ENCODE measurements around the gene HFE. TPM values are rescaled to one million over a fixed set of nuclear protein-coding genes. Genes with fewer than 3 reads are reported as not detected.

Gene HFE
- total RNA-seq, result 1.4 and 2.6 TPM in 2 replicates

DNA sequence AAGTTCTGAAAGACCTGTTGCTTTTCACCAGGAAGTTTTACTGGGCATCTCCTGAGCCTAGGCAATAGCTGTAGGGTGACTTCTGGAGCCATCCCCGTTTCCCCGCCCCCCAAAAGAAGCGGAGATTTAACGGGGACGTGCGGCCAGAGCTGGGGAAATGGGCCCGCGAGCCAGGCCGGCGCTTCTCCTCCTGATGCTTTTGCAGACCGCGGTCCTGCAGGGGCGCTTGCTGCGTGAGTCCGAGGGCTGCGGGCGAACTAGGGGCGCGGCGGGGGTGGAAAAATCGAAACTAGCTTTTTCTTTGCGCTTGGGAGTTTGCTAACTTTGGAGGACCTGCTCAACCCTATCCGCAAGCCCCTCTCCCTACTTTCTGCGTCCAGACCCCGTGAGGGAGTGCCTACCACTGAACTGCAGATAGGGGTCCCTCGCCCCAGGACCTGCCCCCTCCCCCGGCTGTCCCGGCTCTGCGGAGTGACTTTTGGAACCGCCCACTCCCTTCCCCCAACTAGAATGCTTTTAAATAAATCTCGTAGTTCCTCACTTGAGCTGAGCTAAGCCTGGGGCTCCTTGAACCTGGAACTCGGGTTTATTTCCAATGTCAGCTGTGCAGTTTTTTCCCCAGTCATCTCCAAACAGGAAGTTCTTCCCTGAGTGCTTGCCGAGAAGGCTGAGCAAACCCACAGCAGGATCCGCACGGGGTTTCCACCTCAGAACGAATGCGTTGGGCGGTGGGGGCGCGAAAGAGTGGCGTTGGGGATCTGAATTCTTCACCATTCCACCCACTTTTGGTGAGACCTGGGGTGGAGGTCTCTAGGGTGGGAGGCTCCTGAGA, at the start of gene HFE:
TSS of gene HFE (plus strand) at position 146 of the 832 bp plus-strand sequence. CDS start at position 158, 12 bp downstream.
- H3K27me3 ChIP-seq (ENCODE audit: control insufficient read depth, insufficient read depth, low read length), result no peaks in the 10 kb centered on the region
- H3K36me3 ChIP-seq (ENCODE audit: control insufficient read depth, insufficient read depth, low read length), result no peaks in the 10 kb centered on the region
- no peak for DNase-seq (ENCODE audit: low read depth)
- peak within 1 kb of the TSS; percentile 58 for H3K4me3 ChIP-seq (ENCODE audit: low read depth, low read length)
- TF ChIP-seq CTCF (IDR thresholded peaks at IDR 0.05; ENCODE audit: insufficient read depth, low read length, poor library complexity, severe bottlenecking), result no peak

- Histone ChIP-seq H3K4me3 (ENCODE audit: low read depth, low read length) (no peak overlapping the region), H3K27me3 (ENCODE audit: control insufficient read depth, insufficient read depth, low read length) (no peaks in the 10 kb centered on the region), H3K36me3 (ENCODE audit: control insufficient read depth, insufficient read depth, low read length) (no peaks in the 10 kb centered on the region)
- no peak for DNase-seq (ENCODE audit: low read depth)
- TF ChIP-seq CTCF (IDR thresholded peaks at IDR 0.05; ENCODE audit: insufficient read depth, low read length, poor library complexity, severe bottlenecking), result no peak
Observed at GRCh38 chr6:26041946-26042345, 45.3 kb upstream of the HFE start.

DNA sequence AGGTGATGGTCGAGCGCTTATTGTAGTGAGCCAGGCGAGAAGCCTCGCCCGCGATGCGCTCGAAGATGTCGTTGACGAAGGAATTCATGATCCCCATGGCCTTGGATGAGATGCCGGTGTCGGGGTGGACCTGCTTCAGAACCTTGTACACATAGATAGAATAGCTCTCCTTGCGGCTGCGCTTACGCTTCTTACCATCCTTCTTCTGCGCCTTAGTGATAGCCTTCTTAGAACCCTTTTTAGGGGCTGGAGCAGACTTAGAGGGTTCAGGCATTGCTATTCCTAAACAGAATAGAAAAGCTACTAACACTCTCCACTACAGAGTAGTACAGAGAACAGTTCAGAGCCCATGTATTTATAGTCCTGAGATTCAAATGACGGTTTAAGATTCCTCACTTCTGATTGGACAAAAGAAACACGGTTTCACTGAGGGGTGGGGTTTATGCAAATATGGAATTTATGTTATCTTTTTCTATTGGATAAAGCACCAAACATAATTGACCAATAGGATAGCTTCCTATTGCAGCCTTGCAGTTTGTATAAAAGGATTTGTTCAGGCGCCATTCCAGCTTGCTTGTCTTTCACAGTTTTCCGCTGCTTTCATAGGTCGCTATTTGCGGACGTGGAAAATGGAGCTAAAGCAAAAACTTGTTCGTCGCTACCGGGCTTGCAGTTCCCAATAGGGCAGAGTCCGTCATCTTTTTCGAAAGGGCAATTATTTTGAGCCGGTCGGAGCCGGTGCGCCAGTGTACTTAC, 43.7 kb upstream of the HFE start:
- no peak for TF ChIP-seq CTCF (IDR thresholded peaks at IDR 0.05; ENCODE audit: insufficient read depth, low read length, poor library complexity, severe bottlenecking)
- peak; percentile 92 for DNase-seq (ENCODE audit: low read depth)
- Histone ChIP-seq H3K36me3 (ENCODE audit: control insufficient read depth, insufficient read depth, low read length) (no peaks in the 10 kb centered on the region), H3K27me3 (ENCODE audit: control insufficient read depth, insufficient read depth, low read length) (no peaks in the 10 kb centered on the region), H3K4me3 (ENCODE audit: low read depth, low read length) (peak overlapping the region; percentile 40)

DNA sequence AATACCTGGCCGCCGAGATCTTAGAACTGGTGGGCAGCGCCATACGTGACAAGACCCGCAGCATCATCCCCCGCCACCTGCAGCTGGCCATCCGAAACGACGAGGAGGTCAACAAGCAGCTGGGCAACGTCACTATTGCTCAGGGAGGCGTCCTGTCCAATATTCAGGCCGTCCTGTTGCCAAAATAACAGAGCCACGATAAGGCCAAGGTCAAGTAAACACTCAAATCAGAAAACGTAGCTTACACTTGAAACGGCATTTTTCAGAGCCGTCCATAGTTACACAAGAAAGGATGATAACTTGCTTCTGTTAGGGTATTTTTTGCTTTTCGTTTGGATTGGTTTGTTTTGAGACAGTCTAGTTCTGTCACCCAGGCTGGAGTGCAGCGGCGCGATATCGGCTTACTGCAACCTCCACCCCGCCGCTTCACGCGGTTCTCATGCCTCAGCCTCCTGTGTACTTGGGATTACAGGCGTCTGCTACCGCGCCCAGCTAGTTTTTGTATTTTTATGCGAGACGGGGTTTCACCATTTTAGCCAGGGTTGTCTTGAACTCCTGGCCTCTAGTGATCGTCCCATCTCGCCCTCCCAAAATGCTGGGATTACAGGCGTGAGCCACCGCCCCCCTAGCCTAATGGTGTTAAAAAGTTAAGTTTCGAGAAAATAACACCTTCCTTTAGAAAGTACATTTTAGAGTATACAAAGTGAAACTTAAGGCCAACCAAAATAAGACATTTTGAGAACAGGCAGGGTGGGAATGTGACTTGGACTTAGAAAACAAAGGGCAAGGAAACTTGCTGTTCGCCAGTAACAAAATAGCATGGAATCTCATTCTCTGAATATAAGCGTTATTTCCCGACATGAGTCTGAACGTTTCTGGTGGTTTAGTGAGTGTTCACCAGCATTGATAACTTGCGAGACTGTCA, 42.8 kb upstream of the HFE start:
- no peak for TF ChIP-seq CTCF (IDR thresholded peaks at IDR 0.05; ENCODE audit: insufficient read depth, low read length, poor library complexity, severe bottlenecking)
- no peak for DNase-seq (ENCODE audit: low read depth)
- Histone ChIP-seq H3K36me3 (ENCODE audit: control insufficient read depth, insufficient read depth, low read length) (no peaks in the 10 kb centered on the region), H3K27me3 (ENCODE audit: control insufficient read depth, insufficient read depth, low read length) (no peaks in the 10 kb centered on the region), H3K4me3 (ENCODE audit: low read depth, low read length) (peak overlapping the region; percentile 40)

GRCh38 chr6:26045065-26045927, 41.9 kb upstream of the HFE start:
- Histone ChIP-seq H3K4me3 (ENCODE audit: low read depth, low read length) (peak overlapping the region; percentile 54), H3K36me3 (ENCODE audit: control insufficient read depth, insufficient read depth, low read length) (no peaks in the 10 kb centered on the region), H3K27me3 (ENCODE audit: control insufficient read depth, insufficient read depth, low read length) (no peaks in the 10 kb centered on the region)
- DNase-seq (ENCODE audit: low read depth), result no peak
- peak; percentile 29 for TF ChIP-seq CTCF (IDR thresholded peaks at IDR 0.05; ENCODE audit: insufficient read depth, low read length, poor library complexity, severe bottlenecking)
